ENCODE measurements around the gene CLCNKA. TPM values are rescaled to one million over a fixed set of nuclear protein-coding genes. Genes with fewer than 3 reads are reported as not detected.
A peak's percentile ranks its signal among the peaks of the same experiment; 100 is the strongest.

CLCNKA gene
- total RNA-seq: 1 to 10 TPM in 5 of 7 donors, under 1 TPM in 1, not detected in 1; 0.97 to 2.4 (median 1.2) TPM
- under 1 TPM; 0.08 to 0.74 TPM for polyA plus RNA-seq
- long read RNA-seq, donor 1, partial matches to known transcripts: 2 of 7 reads
- long read RNA-seq, donor 1, other reads (novel, unspliced or antisense): 5 of 7 reads
- long read RNA-seq, donor 2: 0 reads
- long read RNA-seq, donor 3, partial matches to known transcripts: 1 of 1 reads
- long read RNA-seq, donor 3, other reads (novel, unspliced or antisense): 0 of 1 reads

DNA sequence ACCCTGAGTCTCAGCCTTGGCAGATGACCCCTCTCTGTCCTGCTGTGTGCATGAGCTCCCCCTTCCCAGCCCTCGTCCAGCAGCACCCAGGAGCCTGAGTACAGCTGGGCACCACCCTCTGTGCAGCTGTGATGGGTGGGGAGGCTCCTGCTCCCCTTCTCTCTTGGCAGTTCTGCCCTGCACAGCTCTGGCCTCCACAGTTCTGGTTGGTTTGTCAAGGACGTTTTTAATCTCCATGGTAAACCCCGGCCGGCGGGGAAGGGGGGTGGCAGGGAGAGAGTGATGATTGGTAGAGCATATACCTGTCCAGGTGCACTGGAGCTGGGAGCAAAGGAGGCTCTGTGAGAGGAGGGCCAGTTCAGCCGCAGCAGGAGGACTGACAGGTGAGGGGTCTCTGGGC lies at the start of gene CLCNKA:
CLCNKA (plus strand) TSS at position 356 of the 400 bp plus-strand sequence. CDS start 584 bp downstream, outside the sequence.
- H3K4me1 ChIP-seq (ENCODE audit: insufficient read depth): peaks cover 22% of the 10 kb centered on the region
- peak in 3 of 5 donors; percentile 37 to 55 (median 50) for DNase-seq
- no peaks in the 10 kb centered on the region for H3K9me3 ChIP-seq
- no peaks in the 10 kb centered on the region for H3K36me3 ChIP-seq
- WGBS, 3 donors: 21 to 30% (median 24%) methylated on average over 6 of the region's 6 CpGs
- intact Hi-C loops (cut with DNase I): no loop called here
- H3K4me3 ChIP-seq: no peak within 1 kb of the TSS
- no peaks in the 10 kb centered on the region for H3K27me3 ChIP-seq
- H3K27ac ChIP-seq: peak within 1 kb of the TSS in 1 of 2 donors; percentile 63
- TF ChIP-seq CTCF (IDR thresholded peaks at IDR 0.05) (no peak), EP300 (IDR thresholded peaks at IDR 0.05) (no peak), POLR2A (IDR thresholded peaks at IDR 0.05) (no peak)

DNA sequence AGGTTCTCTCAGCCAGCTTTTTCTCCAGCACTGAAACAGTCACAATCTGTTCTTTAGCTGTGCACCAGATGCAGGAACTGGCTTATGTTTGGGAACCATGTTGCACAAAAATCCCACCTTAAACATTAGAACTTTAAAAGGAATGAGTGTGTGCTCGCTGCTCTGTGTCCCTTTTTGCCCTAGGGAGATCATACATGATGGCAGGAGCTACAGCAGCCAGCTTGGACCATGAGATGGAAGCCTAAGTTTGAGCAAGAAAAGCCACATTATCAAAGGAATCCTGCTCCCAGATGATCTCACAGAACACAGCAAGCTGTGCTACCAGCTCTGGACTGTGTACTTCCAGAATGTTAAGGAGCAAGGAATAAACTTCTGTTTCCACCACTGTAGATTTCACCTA lies 49.4 kb upstream of the CLCNKA start:
- Histone ChIP-seq H3K27me3 (no peaks in the 10 kb centered on the region), H3K9me3 (no peaks in the 10 kb centered on the region), H3K27ac (no peak overlapping the region), H3K4me3 (no peak overlapping the region), H3K4me1 (ENCODE audit: insufficient read depth) (peaks cover 5% of the 10 kb centered on the region), H3K36me3 (no peaks in the 10 kb centered on the region)
- TF ChIP-seq POLR2A (IDR thresholded peaks at IDR 0.05): no peak
- no peak for TF ChIP-seq CTCF (IDR thresholded peaks at IDR 0.05)
- no peak for TF ChIP-seq EP300 (IDR thresholded peaks at IDR 0.05)
- intact Hi-C loops (cut with DNase I): no loop called here
- no peak for DNase-seq
- WGBS, 3 donors: 92 to 96% (median 94%) methylated on average over 1 of the region's 1 CpG

GRCh38 chr1:15973772-15974171 lies 48.1 kb upstream of the CLCNKA start:
- H3K27ac ChIP-seq: no peak overlapping the region
- no peak for TF ChIP-seq CTCF (IDR thresholded peaks at IDR 0.05)
- TF ChIP-seq EP300 (IDR thresholded peaks at IDR 0.05): no peak
- TF ChIP-seq POLR2A (IDR thresholded peaks at IDR 0.05): no peak
- H3K36me3 ChIP-seq: no peaks in the 10 kb centered on the region
- DNase-seq: no peak
- H3K27me3 ChIP-seq: no peaks in the 10 kb centered on the region
- no peak overlapping the region for H3K4me3 ChIP-seq
- H3K4me1 ChIP-seq (ENCODE audit: insufficient read depth): peaks cover 5% of the 10 kb centered on the region
- WGBS, 3 donors: 89 to 94% (median 92%) methylated on average over 4 of the region's 4 CpGs
- H3K9me3 ChIP-seq: no peaks in the 10 kb centered on the region
- intact Hi-C loops (cut with DNase I): no loop called here

DNA sequence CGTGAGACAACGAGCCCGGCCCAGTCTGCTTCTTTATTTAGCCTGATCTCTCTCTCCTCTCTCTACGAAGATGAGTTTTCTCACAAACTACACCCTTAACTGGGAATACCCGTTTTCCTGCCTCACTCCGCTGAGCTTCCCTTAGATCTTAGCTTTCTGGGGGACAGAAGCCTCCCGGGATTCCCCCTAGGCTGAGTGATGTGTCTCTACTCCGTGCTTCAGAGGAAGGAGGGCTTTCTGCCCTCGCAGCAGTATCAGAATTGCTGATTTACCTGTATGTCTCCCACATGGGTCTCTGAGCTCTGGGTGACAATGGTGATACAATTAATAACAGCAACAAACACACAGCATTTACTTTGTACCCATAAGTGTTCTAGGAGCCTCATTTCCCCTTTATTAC lies 47.0 kb upstream of the CLCNKA start:
- H3K4me1 ChIP-seq (ENCODE audit: insufficient read depth): peaks cover 5% of the 10 kb centered on the region
- DNase-seq: no peak
- no peak for TF ChIP-seq EP300 (IDR thresholded peaks at IDR 0.05)
- TF ChIP-seq CTCF (IDR thresholded peaks at IDR 0.05): no peak
- no peak for TF ChIP-seq POLR2A (IDR thresholded peaks at IDR 0.05)
- peak overlapping the region; percentile 91 for H3K4me3 ChIP-seq
- no peak overlapping the region for H3K27ac ChIP-seq
- 35 to 43% (median 40%) methylated on average over 9 of the region's 9 CpGs for WGBS, 3 donors
- H3K9me3 ChIP-seq: no peaks in the 10 kb centered on the region
- H3K36me3 ChIP-seq: no peaks in the 10 kb centered on the region
- intact Hi-C loops (cut with DNase I): no loop called here
- no peaks in the 10 kb centered on the region for H3K27me3 ChIP-seq

All from ovary (tissue), 10 donors.